ENCODE data around the gene PCSK2. TPM values are rescaled to one million over a fixed set of nuclear protein-coding genes. Genes with fewer than 3 reads are reported as not detected.

Gene PCSK2
- total and polyA plus RNA-seq, 2 of the 8 experiments (the other 6 are each of a cell fraction or from before 2014, with no cell fraction given) = 1.9 to 4.2 TPM

DNA sequence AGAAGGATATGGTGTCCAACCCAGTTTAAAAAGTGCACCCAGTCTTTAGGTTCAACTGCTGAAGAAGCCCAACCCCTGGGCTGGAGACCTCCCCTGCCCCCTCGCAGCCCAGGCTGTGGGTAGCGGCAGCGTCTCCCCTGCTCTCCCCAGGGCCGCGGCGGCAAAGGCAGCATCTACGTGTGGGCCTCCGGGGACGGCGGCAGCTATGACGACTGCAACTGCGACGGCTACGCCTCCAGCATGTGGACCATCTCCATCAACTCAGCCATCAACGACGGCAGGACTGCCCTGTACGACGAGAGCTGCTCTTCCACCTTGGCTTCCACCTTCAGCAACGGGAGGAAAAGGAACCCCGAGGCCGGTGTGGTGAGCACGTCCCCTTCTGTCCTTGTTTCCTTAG, 226.8 kb downstream of the PCSK2 start:
- no peak overlapping the region for H2AFZ ChIP-seq (ENCODE audit: low read length)
- FAIRE-seq (no peak), DNase-seq (ENCODE audit: low read depth in 1 of 2, low spot score in 2 of 2) (no peak)
- no peak overlapping the region for H2BK20ac ChIP-seq (ENCODE audit: low read length)
- POLR2A ChIA-PET (ENCODE audit: partially characterized antibody) = no interaction called here
- no peaks in the 10 kb centered on the region for H3K23me2 ChIP-seq (ENCODE audit: low read depth, low read length)
- peak overlapping the region; percentile 40; the same call in 1 of the 2 replicates for H2BK12ac ChIP-seq (ENCODE audit: low read depth, low read length)
- H3K79me1 ChIP-seq (ENCODE audit: low read depth, low read length) = no peaks in the 10 kb centered on the region
- no peaks in the 10 kb centered on the region for H3K79me2 ChIP-seq (ENCODE audit: control insufficient read depth in 1 of 2, insufficient read depth in 2 of 2, low read length in 2 of 2)
- no peak overlapping the region for H3K14ac ChIP-seq (ENCODE audit: insufficient read length)
- no peak overlapping the region for H2BK120ac ChIP-seq (replicated peaks; ENCODE audit: low read depth, low read length)
- H3K4me2 ChIP-seq (ENCODE audit: insufficient read depth in 1 of 2, low read depth in 2 of 2, low read length in 2 of 2) = no peak overlapping the region
- H3K9me3 ChIP-seq (ENCODE audit: insufficient read depth in 2 of 2, low read depth in 1 of 2, low read length in 1 of 2) = no peaks in the 10 kb centered on the region
- H4K8ac ChIP-seq (ENCODE audit: extremely low read depth, insufficient read depth, low read length) = peak overlapping the region; percentile 45
- no peak for TF ChIP-seq TBP (IDR thresholded peaks at IDR 0.05; ENCODE audit: low read depth, low read length)
- no peak for TF ChIP-seq CHD1 (IDR thresholded peaks at IDR 0.05; ENCODE audit: low read depth, low read length)
- no peak for TF ChIP-seq SRF (IDR thresholded peaks at IDR 0.05; ENCODE audit: low read depth, low read length)
- TF ChIP-seq CEBPB (IDR thresholded peaks at IDR 0.05; ENCODE audit: low read depth, low read length) = no peak
- TF ChIP-seq BRCA1 (IDR thresholded peaks at IDR 0.05; ENCODE audit: low read depth, low read length) = no peak
- no peak for TF ChIP-seq CBX5 (IDR thresholded peaks at IDR 0.05; ENCODE audit: low read depth, low read length)
- no peak for TF ChIP-seq KDM5A (IDR thresholded peaks at IDR 0.05; ENCODE audit: low read length)
- TF ChIP-seq RFX5 (IDR thresholded peaks at IDR 0.05; ENCODE audit: borderline replicate concordance, low read depth, low read length) = no peak
- TF ChIP-seq CHD2 (IDR thresholded peaks at IDR 0.05; ENCODE audit: low read length) = no peak
- TF ChIP-seq RAD21 (IDR thresholded peaks at IDR 0.05 in 1 of 2, conservative IDR thresholded peaks at IDR 0.05 in 1 of 2; ENCODE audit: low read depth in 2 of 2, low read length in 2 of 2) = no peak
- TF ChIP-seq TAF7 (optimal IDR thresholded peaks at IDR 0.05; ENCODE audit: borderline replicate concordance, low read depth, low read length) = no peak
- TF ChIP-seq SP4 (IDR thresholded peaks at IDR 0.05; ENCODE audit: low read length) = no peak
- no peak for TF ChIP-seq POLR2AphosphoS5 (IDR thresholded peaks at IDR 0.05; ENCODE audit: low read depth, low read length)
- TF ChIP-seq, protein P1, sequence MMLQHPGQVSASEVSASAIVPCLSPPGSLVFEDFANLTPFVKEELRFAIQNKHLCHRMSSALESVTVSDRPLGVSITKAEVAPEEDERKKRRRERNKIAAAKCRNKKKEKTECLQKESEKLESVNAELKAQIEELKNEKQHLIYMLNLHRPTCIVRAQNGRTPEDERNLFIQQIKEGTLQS (IDR thresholded peaks at IDR 0.05; ENCODE audit: insufficient read depth, low read depth, low read length) = no peak
- no peak overlapping the region for H3K27ac ChIP-seq (ENCODE audit: low read depth, low read length)
- no peaks in the 10 kb centered on the region for H4K20me1 ChIP-seq (replicated peaks in 1 of 2; ENCODE audit: control insufficient read depth in 1 of 2, insufficient read depth in 2 of 2, low read length in 2 of 2)
- H3K56ac ChIP-seq (replicated peaks; ENCODE audit: insufficient read length, low read depth, low read length) = no peak overlapping the region
- H3K36me3 ChIP-seq (ENCODE audit: control insufficient read depth in 2 of 4, insufficient read depth in 4 of 4, low read length in 3 of 4) = no peaks in the 10 kb centered on the region
- H3K4me1 ChIP-seq (replicated peaks in 1 of 4; ENCODE audit: control insufficient read depth in 3 of 4, insufficient read depth in 4 of 4, low read length in 3 of 4) = no peaks in the 10 kb centered on the region; a peak in 1 of 7 replicates
- no peak overlapping the region for H3K18ac ChIP-seq (ENCODE audit: extremely low read depth, low read length)
- WGBS, 2 experiments (ENCODE audit: extremely low coverage in 1 of 2, insufficient coverage in 1 of 2, insufficient read length in 1 of 2, insufficient replicate concordance in 2 of 2, low coverage in 1 of 2, low lambda C conversion rate in 2 of 2, missing lambda C conversion rate in 1 of 2) = 92% methylated on average over 22 of the region's 22 CpGs; no CpG with 5 or more reads in 1 of the 2 experiments
- no peak overlapping the region for H2BK15ac ChIP-seq (ENCODE audit: low read length)
- H4K5ac ChIP-seq (ENCODE audit: insufficient read length, low read depth, low read length) = no peak overlapping the region
- H3K9ac ChIP-seq (replicated peaks in 1 of 4; ENCODE audit: extremely low read depth in 1 of 4, low read depth in 3 of 4, low read length in 3 of 4) = no peak overlapping the region
- H4K91ac ChIP-seq (replicated peaks; ENCODE audit: insufficient read length, low read length) = no peak overlapping the region
- H3K4ac ChIP-seq (replicated peaks; ENCODE audit: insufficient read length, low read depth, low read length) = no peak overlapping the region
- no peak overlapping the region for H2AK5ac ChIP-seq (ENCODE audit: low read depth, low read length)
- H2BK5ac ChIP-seq (ENCODE audit: low read depth, low read length) = no peak overlapping the region
- no peaks in the 10 kb centered on the region for H3K27me3 ChIP-seq (replicated peaks in 1 of 4; ENCODE audit: control insufficient read depth in 3 of 4, extremely low read depth in 1 of 4, insufficient read depth in 3 of 4, low read length in 3 of 4)
- CTCF ChIA-PET (ENCODE audit: partially characterized antibody) = interaction anchor here (0.9 to 1.2 kb wide), 3 partner anchors 10 to 23 kb away, joined by 3 to 4 read pairs (median 3); no protein-coding TSS in a partner anchor
- no peak overlapping the region for H3K23ac ChIP-seq (ENCODE audit: insufficient read length)
- no peak overlapping the region for H3K4me3 ChIP-seq (ENCODE audit: extremely low read depth in 1 of 4, insufficient read depth in 2 of 4, low read depth in 3 of 4, low read length in 4 of 4)

Measured in H1 (cell line).